PFSK-1 (cell line): ENCODE results near the gene TPD52L2.

Source experiments
- REST ChIP-seq, 2 experiments: IDR thresholded peaks; 2 replicates each; pipeline versions ENCODE4 v1.6.1 to v1.8.0; 2011 to 2012; ENCODE audit warnings: low read depth in 2 of 2, low read length in 2 of 2, control low read depth in 1 of 2, inconsistent platforms in 1 of 2, mild to moderate bottlenecking in 1 of 2, moderate library complexity in 1 of 2; ENCODE audit not compliant: insufficient read depth in 1 of 2
- TAF1 ChIP-seq: IDR thresholded peaks from 2 replicates; pipeline ENCODE4 v1.6.1; 2012; ENCODE audit warnings: low read length, control low read depth, borderline replicate concordance; ENCODE audit not compliant: insufficient read depth

- TF ChIP-seq TAF1 (no peak), REST (IDR thresholded peaks at IDR 0.05; ENCODE audit: insufficient read depth in 1 of 2, low read depth in 2 of 2, low read length in 2 of 2) (no peak)
Observed at GRCh38 chr20:63848003-63848911, 16.8 kb upstream of the TPD52L2 start.
